PC-9 (cell line): Measurements from ENCODE around the gene ZNF267. TPM values are rescaled to one million over a fixed set of nuclear protein-coding genes. Genes with fewer than 3 reads are reported as not detected.

ENCODE experiments used
- BruUV-seq: library from RNA; stranded (reverse); fragments of 400-500 nt; replicated peaks from 2 replicates; lab custom pipeline; 2021; lab: Mats Ljungman, UMichigan
- CTCF ChIA-PET: fragments of 300-600 bp; sonication (Branson Sonifier 250); formaldehyde crosslinking; loops from one replicate; lab custom pipeline; 2022; ENCODE audit warnings: antibody characterized with exemption; lab: Charles Lee
- POLR2A ChIA-PET: fragments of 300-600 bp; sonication (Branson Sonifier 250); formaldehyde crosslinking; loops from one replicate; lab custom pipeline; 2022; ENCODE audit warnings: antibody characterized with exemption; ENCODE audit not compliant: unreplicated experiment; lab: Charles Lee
- DNase-seq, 2 experiments: peaks; one replicate each; pipeline versions ENCODE4 v3.0.0 to v3.0.0-alpha.2; 2015 to 2022; ENCODE audit warnings: mixed read lengths in 1 of 2
- H2AFZ ChIP-seq: fragments of 200-600 bp; sonication (generic); 2 replicates; pipeline ENCODE4 v1.8.1; 2017; ENCODE audit warnings: antibody characterized with exemption
- H3F3A ChIP-seq: fragments of 200-600 bp; sonication (generic); 2 replicates; pipeline ENCODE4 v1.8.1; 2017; ENCODE audit warnings: antibody characterized with exemption, mild to moderate bottlenecking, low read depth; ENCODE audit not compliant: insufficient read depth
- H3K27ac ChIP-seq: fragments of 200-600 bp; sonication (generic); 2 replicates; pipeline ENCODE4 v1.6.1; 2016; ENCODE audit warnings: mixed run types
- H3K27me3 ChIP-seq: fragments of 200-600 bp; sonication (generic); 2 replicates; pipeline ENCODE4 v1.6.1; 2016; ENCODE audit warnings: low read depth, mixed run types; ENCODE audit not compliant: insufficient read depth
- H3K36me3 ChIP-seq: fragments of 200-600 bp; sonication (generic); 2 replicates; pipeline ENCODE4 v1.6.1; 2016; ENCODE audit warnings: low read depth, mixed run types
- H3K4me1 ChIP-seq: fragments of 200-600 bp; sonication (generic); replicated peaks from 2 replicates; pipeline ENCODE4 v1.6.1; 2016; ENCODE audit warnings: mixed run types; ENCODE audit not compliant: insufficient read depth
- H3K4me2 ChIP-seq: fragments of 200-600 bp; sonication (generic); 2 replicates; pipeline ENCODE4 v1.6.1; 2017; ENCODE audit warnings: mixed run types
- H3K4me3 ChIP-seq: fragments of 200-600 bp; sonication (generic); 2 replicates; pipeline ENCODE4 v1.6.1; 2016; ENCODE audit warnings: mixed run types
- H3K79me2 ChIP-seq: fragments of 200-600 bp; sonication (generic); 2 replicates; pipeline ENCODE4 v1.6.1; 2017; ENCODE audit warnings: low read depth, mixed run types
- H3K9me2 ChIP-seq: fragments of 200-600 bp; sonication (generic); 2 replicates; pipeline ENCODE4 v1.8.1; 2017; ENCODE audit warnings: mild to moderate bottlenecking; ENCODE audit not compliant: insufficient read depth
- H3K9me3 ChIP-seq: fragments of 200-600 bp; sonication (generic); 2 replicates; pipeline ENCODE4 v1.8.1; 2016; ENCODE audit warnings: low read depth; ENCODE audit not compliant: insufficient read depth
- H4K20me1 ChIP-seq: fragments of 200-600 bp; sonication (generic); 2 replicates; pipeline ENCODE4 v1.8.1; 2017; ENCODE audit not compliant: insufficient read depth
- CTCF ChIP-seq: fragments of 200-600 bp; sonication (generic); conservative IDR thresholded peaks from 2 replicates; pipeline ENCODE4 v1.6.1; 2017; ENCODE audit warnings: mixed run types, antibody characterized with exemption, mild to moderate bottlenecking, moderate library complexity
- EZH2 ChIP-seq: fragments of 200-600 bp; sonication (generic); IDR thresholded peaks from 2 replicates; pipeline ENCODE4 v1.8.0; 2017; ENCODE audit warnings: antibody characterized with exemption, low read depth
- intact Hi-C: fragments of 100-400 bp; cut with micrococcal nuclease; formaldehyde crosslinking; loops from one replicate; pipeline ENCODE4 v1.10.0; 2022; ENCODE audit not compliant: unreplicated experiment
- total RNA-seq: library from RNA; stranded (reverse); gene quantifications from 2 replicates; pipeline ENCODE4 v1.2.3, GENCODE V29; 2021

Gene ZNF267
- total RNA-seq, 1 experiment from 2014 or later: 12.4 TPM

DNA sequence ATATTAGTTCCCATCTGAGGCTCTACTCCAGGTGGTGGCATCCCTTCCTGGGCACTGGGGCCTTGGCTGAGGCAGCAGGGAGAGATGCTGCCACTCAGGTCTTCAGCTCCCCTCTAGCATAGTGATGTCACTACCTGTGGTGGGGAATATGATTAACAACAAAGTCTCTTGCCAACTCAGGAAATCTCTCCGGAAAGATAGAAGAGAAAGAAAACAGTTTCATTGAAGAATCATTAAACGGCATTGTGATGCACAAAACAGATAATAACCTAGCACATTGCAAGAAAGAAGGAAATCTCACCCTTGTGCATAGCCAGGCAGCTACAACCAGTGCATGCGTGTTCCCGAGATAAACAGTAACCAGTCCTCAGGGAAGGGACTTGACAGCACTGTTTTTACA is 12.2 kb upstream of the ZNF267 start:
- no peak for TF ChIP-seq CTCF
- no peak for TF ChIP-seq EZH2
- Histone ChIP-seq H3K4me3 (no peak overlapping the region), H3K27ac (no peak overlapping the region), H3K4me1 (no peaks in the 10 kb centered on the region), H4K20me1 (no peaks in the 10 kb centered on the region), H3K9me2 (no peaks in the 10 kb centered on the region), H3K36me3 (no peaks in the 10 kb centered on the region), H3K4me2 (no peak overlapping the region), H3K79me2 (no peaks in the 10 kb centered on the region), H3F3A (no peaks in the 10 kb centered on the region), H3K27me3 (peaks cover 44% of the 10 kb centered on the region), H2AFZ (no peak overlapping the region), H3K9me3 (no peaks in the 10 kb centered on the region)
- ChIA-PET CTCF (no interaction called here), POLR2A (no interaction called here)
- no TSS peak for BruUV-seq
- intact Hi-C loops: loop anchor here (10.0 kb wide), 1 partner anchor 907 kb away; the partner anchor contains the start of gene SETD1A
- no peak for DNase-seq

DNA sequence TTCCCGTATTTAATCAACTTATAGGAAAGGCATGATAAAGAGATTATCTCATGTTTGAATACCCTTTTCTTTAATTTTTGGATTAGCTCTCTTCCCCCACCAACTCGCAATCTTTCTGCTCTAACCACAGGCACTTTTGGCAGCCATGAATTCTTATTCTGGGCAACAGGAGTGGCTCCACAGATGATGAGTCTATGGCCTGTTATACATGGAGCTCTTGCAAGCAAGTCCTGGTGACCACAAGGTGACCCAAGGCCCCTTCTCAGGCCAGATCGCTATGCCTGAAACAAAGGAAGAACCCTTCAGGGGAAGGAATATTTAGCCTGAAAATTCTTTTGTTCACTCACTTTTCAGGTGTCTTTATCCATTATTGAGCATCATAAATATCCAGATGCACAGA is 10.8 kb upstream of the ZNF267 start:
- Histone ChIP-seq H3K9me2 (no peaks in the 10 kb centered on the region), H3K4me3 (no peak overlapping the region), H3K9me3 (no peaks in the 10 kb centered on the region), H3K36me3 (no peaks in the 10 kb centered on the region), H3K27me3 (peaks cover 44% of the 10 kb centered on the region), H3F3A (no peaks in the 10 kb centered on the region), H3K27ac (no peak overlapping the region), H4K20me1 (no peaks in the 10 kb centered on the region), H3K4me1 (no peaks in the 10 kb centered on the region), H3K4me2 (no peak overlapping the region), H3K79me2 (no peaks in the 10 kb centered on the region), H2AFZ (no peak overlapping the region)
- intact Hi-C loops: loop anchor here (10.0 kb wide), 1 partner anchor 908 kb away; the partner anchor contains the start of gene SETD1A
- no peak for TF ChIP-seq CTCF
- CTCF ChIA-PET: no interaction called here
- POLR2A ChIA-PET: no interaction called here
- no peak for DNase-seq
- BruUV-seq: no TSS peak

DNA sequence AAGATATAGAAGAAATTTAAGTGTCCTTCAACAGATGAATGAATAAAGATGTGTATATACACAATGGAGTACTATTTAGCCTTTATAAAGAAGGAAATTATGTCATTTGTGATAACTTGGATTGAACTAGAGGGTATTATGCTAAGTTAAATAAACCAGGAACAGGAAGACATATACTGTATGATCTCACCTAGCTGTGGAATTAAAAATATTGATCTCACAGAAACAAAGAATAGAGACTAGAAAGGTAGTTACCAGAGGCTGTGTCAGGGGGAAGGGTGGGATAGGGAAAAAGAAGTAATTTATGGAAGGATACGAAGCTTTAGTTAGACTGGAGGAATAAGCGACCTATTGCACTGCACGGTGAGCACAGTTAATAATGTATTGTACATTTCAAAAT is 5.4 kb upstream of the ZNF267 start:
- Histone ChIP-seq H3K36me3 (no peaks in the 10 kb centered on the region), H3K9me2 (no peaks in the 10 kb centered on the region), H3K27me3 (peaks cover 18% of the 10 kb centered on the region), H3K4me1 (no peaks in the 10 kb centered on the region), H2AFZ (no peak overlapping the region), H3K79me2 (no peaks in the 10 kb centered on the region), H3K27ac (no peak overlapping the region), H3F3A (no peaks in the 10 kb centered on the region), H3K4me3 (no peak overlapping the region), H3K4me2 (no peak overlapping the region), H4K20me1 (no peaks in the 10 kb centered on the region), H3K9me3 (no peaks in the 10 kb centered on the region)
- no peak for DNase-seq
- BruUV-seq: no TSS peak
- CTCF ChIA-PET: interaction anchor here (0.5 to 1.9 kb wide), 3 partner anchors 10 to 1175 kb away, joined by 3 to 7 read pairs (median 4); no protein-coding TSS in a partner anchor
- TF ChIP-seq EZH2 (no peak), CTCF (no peak)
- intact Hi-C loops: loop anchor here (1.0 to 10.0 kb wide), 5 partner anchors 391 to 913 kb away; partner anchors contain the start of genes ARMC5, HSD3B7 and SETD1A
- POLR2A ChIA-PET: no interaction called here
